ENCODE measurements around the gene PSMD6.

Gene PSMD6

DNA sequence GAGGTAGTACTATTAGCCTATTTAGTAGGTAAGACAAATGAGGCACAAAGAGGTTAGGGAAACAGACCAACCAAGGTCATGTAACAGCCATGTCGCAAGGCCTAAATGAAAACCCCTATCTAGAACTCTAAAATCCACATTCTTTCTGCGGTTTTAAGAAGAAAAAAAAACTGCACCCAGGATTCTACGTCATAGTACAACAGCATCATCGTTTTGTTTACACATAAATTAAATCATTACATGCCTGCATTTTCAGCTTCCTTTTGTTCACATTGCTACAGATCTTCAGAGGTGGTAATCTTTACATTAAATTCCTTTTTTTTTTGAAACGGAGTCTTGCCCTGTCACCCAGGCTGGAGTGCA lies 548 bp upstream of the PSMD6 start:
- DNase-seq (ENCODE audit: insufficient read length) (no peak), FAIRE-seq (no peak)
- TF ChIP-seq POLR2AphosphoS5 (IDR thresholded peaks at IDR 0.05; ENCODE audit: low read depth, low read length) (no peak), POLR2A (IDR thresholded peaks at IDR 0.05; ENCODE audit: low read depth, low read length) (no peak), TAF1 (IDR thresholded peaks at IDR 0.05; ENCODE audit: borderline replicate concordance, low read depth, low read length) (no peak)

- no peak for DNase-seq (ENCODE audit: insufficient read length)
- TF ChIP-seq TAF1 (IDR thresholded peaks at IDR 0.05; ENCODE audit: borderline replicate concordance, low read depth, low read length): no peak
- no peak for TF ChIP-seq POLR2AphosphoS5 (IDR thresholded peaks at IDR 0.05; ENCODE audit: low read depth, low read length)
- TF ChIP-seq POLR2A (IDR thresholded peaks at IDR 0.05; ENCODE audit: low read depth, low read length): no peak
- FAIRE-seq: no peak
Measured at GRCh38 chr3:64022451-64023186, 675 bp downstream of the PSMD6 start.

DNA sequence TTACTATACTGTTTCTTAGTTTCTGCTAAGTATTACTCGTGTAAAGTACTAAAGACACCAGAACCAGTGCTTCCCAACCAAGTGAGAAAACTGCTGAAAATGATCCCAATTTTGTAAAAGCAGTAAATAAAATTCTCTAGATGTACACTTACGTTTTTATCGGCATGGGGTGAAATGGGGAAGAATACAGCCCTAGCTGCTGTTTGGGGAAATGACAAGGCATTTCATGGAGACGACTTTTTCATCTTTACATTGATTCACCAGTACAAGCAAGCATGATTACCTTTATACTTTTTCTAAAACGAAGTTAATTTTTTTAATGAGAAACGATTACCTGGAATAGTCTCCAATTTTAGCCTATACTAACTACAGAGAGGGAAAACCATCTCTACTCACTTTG lies 1.4 kb downstream of the PSMD6 start:
- TF ChIP-seq POLR2A (IDR thresholded peaks at IDR 0.05; ENCODE audit: low read depth, low read length) (no peak), POLR2AphosphoS5 (IDR thresholded peaks at IDR 0.05; ENCODE audit: low read depth, low read length) (no peak)
- DNase-seq (ENCODE audit: insufficient read length) (no peak), FAIRE-seq (peak; percentile 5)

- FAIRE-seq (no peak), DNase-seq (ENCODE audit: insufficient read length) (no peak)
- TF ChIP-seq TAF1 (IDR thresholded peaks at IDR 0.05; ENCODE audit: borderline replicate concordance, low read depth, low read length) (no peak), POLR2AphosphoS5 (IDR thresholded peaks at IDR 0.05; ENCODE audit: low read depth, low read length) (no peak), POLR2A (IDR thresholded peaks at IDR 0.05; ENCODE audit: low read depth, low read length) (no peak)
Measured at GRCh38 chr3:64019879-64020278, 3.4 kb downstream of the PSMD6 start.

DNA sequence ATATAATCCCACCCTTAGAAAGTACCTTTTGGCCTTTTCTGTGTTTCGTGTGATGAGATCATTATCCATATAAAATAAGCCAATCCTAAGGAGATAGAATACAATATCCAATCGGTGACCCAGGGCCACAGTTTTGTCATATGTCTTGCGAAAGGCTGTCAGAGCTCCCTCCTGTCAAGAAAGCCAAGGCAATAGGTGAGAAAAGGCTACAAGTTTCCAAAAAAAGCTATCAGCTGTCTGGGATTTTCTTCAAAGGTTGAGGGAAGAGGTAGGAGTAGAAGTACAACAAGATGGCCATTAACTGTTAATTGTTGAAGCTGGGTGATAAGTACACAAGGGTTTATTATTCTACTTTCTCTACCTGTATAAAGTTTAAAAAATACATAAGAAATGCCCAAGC lies 4.0 kb downstream of the PSMD6 start:
- FAIRE-seq (no peak), DNase-seq (ENCODE audit: insufficient read length) (no peak)
- TF ChIP-seq TAF1 (IDR thresholded peaks at IDR 0.05; ENCODE audit: borderline replicate concordance, low read depth, low read length) (no peak), POLR2AphosphoS5 (IDR thresholded peaks at IDR 0.05; ENCODE audit: low read depth, low read length) (no peak), POLR2A (IDR thresholded peaks at IDR 0.05; ENCODE audit: low read depth, low read length) (no peak)

- no peak for FAIRE-seq
- no peak for TF ChIP-seq TAF1 (IDR thresholded peaks at IDR 0.05; ENCODE audit: borderline replicate concordance, low read depth, low read length)
- 0 out of 2 replicates have a peak, but pooled peaks have one; percentile 10 for TF ChIP-seq POLR2A (IDR thresholded peaks at IDR 0.05; ENCODE audit: low read depth, low read length)
Measured at GRCh38 chr3:64016941-64017620, 6.2 kb downstream of the PSMD6 start.

DNA sequence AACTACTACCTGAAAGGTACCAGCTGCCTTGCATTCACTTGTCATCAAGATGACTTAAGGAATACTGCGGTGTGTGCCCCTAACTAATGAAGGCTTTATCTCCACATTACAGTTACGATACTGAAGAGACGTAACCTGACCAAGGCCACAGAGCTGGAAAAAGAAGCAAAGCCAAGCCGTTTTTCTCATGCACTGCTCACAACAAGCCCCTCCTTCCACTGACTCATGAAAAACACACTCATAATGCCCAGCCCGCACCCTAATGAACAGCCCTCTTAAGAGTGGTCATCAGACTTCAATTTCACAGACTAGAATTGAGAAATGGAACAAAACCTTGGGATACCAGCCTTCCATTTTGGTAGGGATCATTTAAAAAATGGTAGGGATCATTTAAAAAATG lies 11.6 kb downstream of the PSMD6 start:
- FAIRE-seq (no peak), DNase-seq (ENCODE audit: insufficient read length) (no peak)
- TF ChIP-seq POLR2A (IDR thresholded peaks at IDR 0.05; ENCODE audit: low read depth, low read length): no peak
- TF ChIP-seq TAF1 (IDR thresholded peaks at IDR 0.05; ENCODE audit: borderline replicate concordance, low read depth, low read length): no peak
- no peak for TF ChIP-seq POLR2AphosphoS5 (IDR thresholded peaks at IDR 0.05; ENCODE audit: low read depth, low read length)

More at GRCh38 chr3:64016941-64017620, 6.2 kb downstream of the PSMD6 start:
- DNase-seq (ENCODE audit: insufficient read length): no peak

- FAIRE-seq (no peak), DNase-seq (ENCODE audit: insufficient read length) (no peak)
- TF ChIP-seq POLR2AphosphoS5 (IDR thresholded peaks at IDR 0.05; ENCODE audit: low read depth, low read length) (no peak), TAF1 (IDR thresholded peaks at IDR 0.05; ENCODE audit: borderline replicate concordance, low read depth, low read length) (no peak), POLR2A (IDR thresholded peaks at IDR 0.05; ENCODE audit: low read depth, low read length) (no peak)
Measured at GRCh38 chr3:64010199-64010598, 13.1 kb downstream of the PSMD6 start.

GRCh38 chr3:64009528-64009927 lies 13.8 kb downstream of the PSMD6 start:
- no peak for FAIRE-seq
- TF ChIP-seq POLR2AphosphoS5 (IDR thresholded peaks at IDR 0.05; ENCODE audit: low read depth, low read length) (no peak), TAF1 (IDR thresholded peaks at IDR 0.05; ENCODE audit: borderline replicate concordance, low read depth, low read length) (no peak), POLR2A (IDR thresholded peaks at IDR 0.05; ENCODE audit: low read depth, low read length) (no peak; the same call in 1 of the 2 replicates)
- no peak for DNase-seq (ENCODE audit: insufficient read length)

- DNase-seq (ENCODE audit: insufficient read length): no peak
- TF ChIP-seq POLR2AphosphoS5 (IDR thresholded peaks at IDR 0.05; ENCODE audit: low read depth, low read length) (no peak), POLR2A (IDR thresholded peaks at IDR 0.05; ENCODE audit: low read depth, low read length) (peak; percentile 48; the same call in 1 of the 2 replicates), TAF1 (IDR thresholded peaks at IDR 0.05; ENCODE audit: borderline replicate concordance, low read depth, low read length) (no peak)
- no peak for FAIRE-seq
Measured at GRCh38 chr3:64008487-64009351, 14.6 kb downstream of the PSMD6 start.

DNA sequence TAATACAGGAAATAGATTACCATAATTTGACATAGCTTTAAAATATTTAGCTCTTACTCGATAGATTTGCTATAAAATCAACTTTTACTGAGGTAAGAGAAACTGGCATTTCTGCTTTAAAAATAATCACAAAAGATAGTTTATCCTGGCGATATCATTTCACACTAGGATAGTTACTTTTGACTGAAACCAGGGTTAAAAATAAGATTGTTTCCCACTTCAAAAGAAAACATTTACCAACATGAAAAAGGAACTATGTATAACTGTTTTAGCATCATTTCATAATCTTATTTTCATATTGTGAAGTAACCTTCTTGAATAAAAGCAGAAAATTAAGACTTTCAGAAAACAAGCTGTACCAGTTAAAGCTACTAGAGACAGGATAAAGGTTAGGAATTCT lies 15.3 kb downstream of the PSMD6 start:
- DNase-seq (ENCODE audit: insufficient read length) (no peak), FAIRE-seq (peak; percentile 44)
- TF ChIP-seq POLR2A (IDR thresholded peaks at IDR 0.05; ENCODE audit: low read depth, low read length) (no peak), TAF1 (IDR thresholded peaks at IDR 0.05; ENCODE audit: borderline replicate concordance, low read depth, low read length) (no peak), POLR2AphosphoS5 (IDR thresholded peaks at IDR 0.05; ENCODE audit: low read depth, low read length) (no peak)
